ENCODE measurements around the gene KIF6. TPM values are rescaled to one million over a fixed set of nuclear protein-coding genes. Genes with fewer than 3 reads are reported as not detected.

Gene KIF6
- total and polyA plus RNA-seq, 2 of the 8 experiments (the other 6 are each of a cell fraction or from before 2014, with no cell fraction given), result 0.53 to 0.65 TPM

DNA sequence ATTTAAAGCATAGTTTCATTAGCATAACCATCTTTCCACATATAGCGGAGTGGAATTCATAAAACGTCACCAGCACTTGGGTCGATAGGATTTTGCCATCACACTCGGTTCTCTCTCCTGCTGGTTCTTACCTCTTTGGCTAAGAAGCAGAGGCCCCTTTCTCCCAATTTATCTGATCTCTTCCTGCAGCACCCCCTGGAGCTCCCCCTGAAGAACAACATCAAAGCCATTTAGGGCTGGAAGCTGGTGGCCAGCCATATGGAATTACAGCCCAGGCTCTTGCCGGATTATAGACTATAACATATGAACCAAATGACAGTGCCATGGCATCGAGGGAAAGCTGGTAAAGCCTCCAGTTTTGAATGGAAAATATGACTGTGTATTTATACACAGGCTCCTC, 6.4 kb upstream of the KIF6 start:
- Histone ChIP-seq H2BK20ac (ENCODE audit: low read length) (no peak overlapping the region), H3K23me2 (ENCODE audit: low read depth, low read length) (no peaks in the 10 kb centered on the region), H4K5ac (ENCODE audit: insufficient read length, low read depth, low read length) (no peak overlapping the region), H3K27ac (ENCODE audit: low read depth, low read length) (no peak overlapping the region), H3K4me1 (replicated peaks in 1 of 4; ENCODE audit: control insufficient read depth in 3 of 4, insufficient read depth in 4 of 4, low read length in 3 of 4) (peaks cover 5 to 14% (median 9%) of the 10 kb centered on the region in 4 experiments; a peak in 6 of 7 replicates), H2BK15ac (ENCODE audit: low read length) (no peak overlapping the region), H3K79me2 (ENCODE audit: control insufficient read depth in 1 of 2, insufficient read depth in 2 of 2, low read length in 2 of 2) (no peaks in the 10 kb centered on the region), H4K91ac (replicated peaks; ENCODE audit: insufficient read length, low read length) (no peak overlapping the region), H2AK5ac (ENCODE audit: low read depth, low read length) (no peak overlapping the region), H2BK5ac (ENCODE audit: low read depth, low read length) (no peak overlapping the region), H3K4me3 (ENCODE audit: extremely low read depth in 1 of 4, insufficient read depth in 2 of 4, low read depth in 3 of 4, low read length in 4 of 4) (no peak overlapping the region), H2AFZ (ENCODE audit: low read length) (no peak overlapping the region), H4K20me1 (replicated peaks in 1 of 2; ENCODE audit: control insufficient read depth in 1 of 2, insufficient read depth in 2 of 2, low read length in 2 of 2) (no peaks in the 10 kb centered on the region), H2BK120ac (replicated peaks; ENCODE audit: low read depth, low read length) (no peak overlapping the region), H3K18ac (ENCODE audit: extremely low read depth, low read length) (no peak overlapping the region), H3K36me3 (ENCODE audit: control insufficient read depth in 2 of 4, insufficient read depth in 4 of 4, low read length in 3 of 4) (no peaks in the 10 kb centered on the region), H2BK12ac (ENCODE audit: low read depth, low read length) (no peak overlapping the region), H3K23ac (ENCODE audit: insufficient read length) (no peak overlapping the region), H3K4me2 (ENCODE audit: insufficient read depth in 1 of 2, low read depth in 2 of 2, low read length in 2 of 2) (no peak overlapping the region), H3K79me1 (ENCODE audit: low read depth, low read length) (no peaks in the 10 kb centered on the region), H3K4ac (replicated peaks; ENCODE audit: insufficient read length, low read depth, low read length) (no peak overlapping the region), H3K27me3 (replicated peaks in 1 of 4; ENCODE audit: control insufficient read depth in 3 of 4, extremely low read depth in 1 of 4, insufficient read depth in 3 of 4, low read length in 3 of 4) (no peaks in the 10 kb centered on the region), H4K8ac (ENCODE audit: extremely low read depth, insufficient read depth, low read length) (no peak overlapping the region), H3K14ac (ENCODE audit: insufficient read length) (no peak overlapping the region), H3K9me3 (ENCODE audit: insufficient read depth in 2 of 2, low read depth in 1 of 2, low read length in 1 of 2) (peaks cover 5 to 8% of the 10 kb centered on the region in 2 experiments; a peak in 3 of 4 replicates), H3K56ac (replicated peaks; ENCODE audit: insufficient read length, low read depth, low read length) (no peak overlapping the region), H3K9ac (replicated peaks in 1 of 4; ENCODE audit: extremely low read depth in 1 of 4, low read depth in 3 of 4, low read length in 3 of 4) (no peak overlapping the region)
- ChIA-PET CTCF (ENCODE audit: partially characterized antibody) (interaction anchor here (0.7 to 1.4 kb wide), 10 partner anchors 18 to 369 kb away, joined by 3 to 4 read pairs (median 3); no protein-coding TSS in a partner anchor), POLR2A (ENCODE audit: partially characterized antibody) (no interaction called here)
- WGBS, 2 experiments (ENCODE audit: extremely low coverage in 1 of 2, insufficient coverage in 1 of 2, insufficient read length in 1 of 2, insufficient replicate concordance in 2 of 2, low coverage in 1 of 2, low lambda C conversion rate in 2 of 2, missing lambda C conversion rate in 1 of 2), result 90% methylated on average over 6 of the region's 6 CpGs; no CpG with 5 or more reads in 1 of the 2 experiments
- no peak for FAIRE-seq
- DNase-seq (ENCODE audit: low read depth in 1 of 2, low spot score in 2 of 2), result no peak
- TF ChIP-seq RAD21 (IDR thresholded peaks at IDR 0.05 in 1 of 2, conservative IDR thresholded peaks at IDR 0.05 in 1 of 2; ENCODE audit: low read depth in 2 of 2, low read length in 2 of 2), result peak; percentile 50 to 69
- no peak for TF ChIP-seq CBX5 (IDR thresholded peaks at IDR 0.05; ENCODE audit: low read depth, low read length)
- TF ChIP-seq PHF8 (conservative IDR thresholded peaks at IDR 0.05; ENCODE audit: low read depth, low read length), result no peak
- no peak for TF ChIP-seq CBX8 (IDR thresholded peaks at IDR 0.05; ENCODE audit: borderline replicate concordance, low read depth, low read length)
- TF ChIP-seq, protein P1, sequence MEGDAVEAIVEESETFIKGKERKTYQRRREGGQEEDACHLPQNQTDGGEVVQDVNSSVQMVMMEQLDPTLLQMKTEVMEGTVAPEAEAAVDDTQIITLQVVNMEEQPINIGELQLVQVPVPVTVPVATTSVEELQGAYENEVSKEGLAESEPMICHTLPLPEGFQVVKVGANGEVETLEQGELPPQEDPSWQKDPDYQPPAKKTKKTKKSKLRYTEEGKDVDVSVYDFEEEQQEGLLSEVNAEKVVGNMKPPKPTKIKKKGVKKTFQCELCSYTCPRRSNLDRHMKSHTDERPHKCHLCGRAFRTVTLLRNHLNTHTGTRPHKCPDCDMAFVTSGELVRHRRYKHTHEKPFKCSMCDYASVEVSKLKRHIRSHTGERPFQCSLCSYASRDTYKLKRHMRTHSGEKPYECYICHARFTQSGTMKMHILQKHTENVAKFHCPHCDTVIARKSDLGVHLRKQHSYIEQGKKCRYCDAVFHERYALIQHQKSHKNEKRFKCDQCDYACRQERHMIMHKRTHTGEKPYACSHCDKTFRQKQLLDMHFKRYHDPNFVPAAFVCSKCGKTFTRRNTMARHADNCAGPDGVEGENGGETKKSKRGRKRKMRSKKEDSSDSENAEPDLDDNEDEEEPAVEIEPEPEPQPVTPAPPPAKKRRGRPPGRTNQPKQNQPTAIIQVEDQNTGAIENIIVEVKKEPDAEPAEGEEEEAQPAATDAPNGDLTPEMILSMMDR (IDR thresholded peaks at IDR 0.05; ENCODE audit: control extremely low read depth in 1 of 3, insufficient read depth in 1 of 3, low read depth in 1 of 3, low read length in 3 of 3), result peak; percentile 22 to 35 (median 32); a peak in 3 of 4 replicates
- TF ChIP-seq SIN3A (conservative IDR thresholded peaks at IDR 0.05 in 1 of 2, IDR thresholded peaks at IDR 0.05 in 1 of 2; ENCODE audit: low read depth in 1 of 2, low read length in 2 of 2), result no peak
- TF ChIP-seq YY1 (IDR thresholded peaks at IDR 0.05; ENCODE audit: low read depth, low read length), result no peak
- TF ChIP-seq, protein P2, sequence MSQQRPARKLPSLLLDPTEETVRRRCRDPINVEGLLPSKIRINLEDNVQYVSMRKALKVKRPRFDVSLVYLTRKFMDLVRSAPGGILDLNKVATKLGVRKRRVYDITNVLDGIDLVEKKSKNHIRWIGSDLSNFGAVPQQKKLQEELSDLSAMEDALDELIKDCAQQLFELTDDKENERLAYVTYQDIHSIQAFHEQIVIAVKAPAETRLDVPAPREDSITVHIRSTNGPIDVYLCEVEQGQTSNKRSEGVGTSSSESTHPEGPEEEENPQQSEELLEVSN (IDR thresholded peaks at IDR 0.05), result no peak
- TF ChIP-seq HDAC2 (IDR thresholded peaks at IDR 0.05; ENCODE audit: borderline replicate concordance in 1 of 2, low read depth in 2 of 2, low read length in 2 of 2), result no peak

All from H1 (cell line).